GM19395 (cell line): ENCODE data around the gene KCNMB1.
A peak's percentile ranks its signal among the peaks of the same experiment; 100 is the strongest.

Source experiments
- ATAC-seq: cut with Tn5 transposase; IDR thresholded peaks from one replicate; pipeline ENCODE4 v1.9.1; 2021; ENCODE audit warnings: mild to moderate bottlenecking, moderate library complexity; ENCODE audit not compliant: unreplicated experiment

KCNMB1 gene

GRCh38 chr5:170388818-170389549, at the start of gene KCNMB1:
Gene KCNMB1 (minus strand): TSS chr5:170389367. CDS start chr5:170385447, 3,920 bp downstream.
- no peak for ATAC-seq

DNA sequence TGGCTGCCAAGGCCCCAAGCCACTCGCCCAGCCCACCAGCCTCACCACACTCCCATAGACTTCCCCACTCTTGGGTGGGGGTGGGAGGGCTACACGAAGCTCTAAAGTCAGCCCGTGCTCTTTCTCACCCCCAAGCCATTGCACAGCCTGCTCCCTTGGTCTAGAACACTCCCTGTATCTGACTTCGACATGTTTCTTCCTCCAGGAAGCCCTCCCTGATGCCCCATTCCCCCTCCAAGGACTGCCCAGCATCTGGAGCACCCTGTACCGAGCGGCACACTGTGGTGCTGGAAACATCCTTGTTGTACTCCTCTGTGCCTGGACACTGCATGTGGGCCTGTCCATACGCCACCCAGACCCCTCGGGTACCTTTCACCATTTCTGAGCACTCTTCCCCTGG, 49.4 kb upstream of the KCNMB1 start:
- ATAC-seq: no peak

GRCh38 chr5:170437621-170438375, 48.6 kb upstream of the KCNMB1 start:
- no peak for ATAC-seq

- no peak for ATAC-seq
Observed at GRCh38 chr5:170436335-170436734, 47.2 kb upstream of the KCNMB1 start.

DNA sequence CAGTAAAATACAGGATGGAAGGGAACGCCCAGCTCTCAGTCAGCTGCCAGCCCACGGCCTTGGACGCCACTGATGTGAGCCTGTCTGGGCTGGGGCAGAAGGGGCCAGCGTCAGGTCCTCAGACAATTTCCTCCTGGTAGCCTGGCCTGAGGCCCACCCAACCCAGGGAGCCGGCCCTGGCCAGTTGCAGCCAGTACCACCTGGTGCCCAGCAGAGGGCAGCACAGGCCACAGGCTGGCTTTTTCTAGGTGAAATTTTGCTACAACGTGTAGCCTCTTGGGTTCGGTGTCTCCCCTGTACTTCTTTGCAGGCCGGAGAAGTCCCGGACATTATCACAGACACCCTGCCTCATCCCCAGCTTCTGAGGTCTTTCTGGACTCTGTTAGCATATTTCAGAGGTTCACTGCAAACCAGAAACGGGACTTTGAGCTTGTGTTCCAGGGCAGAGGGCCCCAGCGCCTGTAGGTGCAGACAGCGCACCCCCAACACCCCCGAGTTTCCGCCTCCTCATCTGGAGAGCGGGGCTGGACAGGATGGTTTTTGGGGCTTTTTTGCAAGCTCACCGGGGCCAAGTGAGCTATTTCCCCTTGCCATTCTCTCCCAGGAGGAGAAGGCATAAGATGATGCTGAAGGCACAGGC, 45.9 kb upstream of the KCNMB1 start:
- peak; percentile 83 for ATAC-seq

DNA sequence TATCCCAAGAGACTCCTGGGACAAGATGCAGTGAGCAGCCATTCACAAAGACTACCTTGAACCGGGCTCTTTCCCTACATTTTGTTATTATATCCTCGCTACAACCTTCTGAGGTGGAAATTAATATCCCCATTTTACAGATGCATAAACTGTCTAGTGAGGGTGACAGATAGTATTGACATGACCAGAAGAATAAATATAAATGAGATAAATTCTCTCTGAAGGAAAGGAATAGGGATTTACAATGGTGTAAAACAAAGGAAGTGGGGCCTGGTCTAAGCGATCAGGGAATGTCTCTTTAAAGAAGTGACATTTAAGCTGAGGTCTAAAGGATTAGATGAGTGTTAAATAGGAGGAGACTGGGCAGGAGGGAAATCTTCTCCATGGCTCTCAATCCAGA, 43.5 kb upstream of the KCNMB1 start:
- ATAC-seq: no peak

DNA sequence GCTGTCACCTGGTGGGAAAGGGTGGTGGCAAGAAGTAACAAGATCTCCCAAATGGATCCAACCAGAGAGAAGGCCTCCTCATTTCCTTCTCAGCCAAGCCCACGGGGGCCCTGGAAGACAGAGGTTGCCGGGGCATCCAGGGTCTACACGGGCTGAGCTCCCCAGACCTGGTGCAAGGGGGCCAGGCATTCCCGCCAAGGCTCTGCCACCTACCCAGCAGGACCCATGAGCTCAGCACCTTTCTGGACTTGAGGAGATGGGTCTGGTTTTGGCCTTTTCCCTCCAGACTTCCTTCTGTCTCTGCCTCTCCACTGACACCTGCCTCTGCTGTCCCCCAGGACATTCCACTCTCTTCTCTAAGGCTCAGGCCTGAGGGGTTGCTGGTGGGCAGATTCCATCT, 42.4 kb upstream of the KCNMB1 start:
- no peak for ATAC-seq

DNA sequence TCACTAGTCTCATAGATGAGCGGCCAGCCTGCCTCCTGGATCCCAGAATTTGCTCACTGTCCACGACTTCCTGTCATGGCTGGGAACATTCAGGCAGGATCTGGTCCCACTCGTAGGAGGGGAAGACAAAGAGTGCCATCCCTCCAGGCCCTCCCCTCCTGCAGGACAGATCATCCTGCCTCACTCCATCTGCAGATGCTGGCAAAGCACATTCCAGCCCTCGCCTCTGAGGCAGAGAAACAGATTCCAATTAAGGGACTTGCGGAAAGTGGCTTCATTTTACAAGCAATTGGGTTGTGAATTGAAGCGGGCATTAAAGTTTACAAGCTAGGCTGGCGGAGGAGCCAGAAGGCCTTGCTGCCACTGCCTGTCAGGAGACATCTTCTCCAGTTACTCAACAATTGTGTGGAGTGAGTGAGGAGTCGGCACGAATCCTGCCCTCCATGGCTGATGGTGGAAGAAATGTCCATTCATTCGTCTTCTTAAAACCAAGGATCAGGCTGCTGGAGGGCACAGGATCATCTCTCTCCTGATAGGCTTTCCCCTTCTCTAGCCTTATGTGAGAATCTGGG, 41.8 kb upstream of the KCNMB1 start:
- no peak for ATAC-seq

DNA sequence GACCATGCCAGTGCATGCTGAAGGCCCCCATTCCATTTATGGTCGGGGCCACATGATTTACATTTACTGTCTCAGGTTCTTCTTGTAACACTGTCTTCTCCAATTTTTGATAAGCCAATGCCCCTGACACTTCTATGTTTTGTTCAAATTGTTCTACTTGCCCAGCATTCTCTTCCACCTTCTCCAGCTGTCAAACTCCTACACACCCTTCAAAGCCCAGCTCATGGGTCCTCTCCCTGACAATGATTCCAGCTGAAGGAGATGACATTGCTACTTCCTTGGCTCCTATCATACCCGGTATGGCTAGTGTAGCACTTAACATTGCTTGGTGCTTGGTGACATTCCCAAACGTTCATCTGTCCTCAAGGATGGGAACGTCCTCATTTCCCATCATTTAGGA, 41.1 kb upstream of the KCNMB1 start:
- ATAC-seq: no peak

DNA sequence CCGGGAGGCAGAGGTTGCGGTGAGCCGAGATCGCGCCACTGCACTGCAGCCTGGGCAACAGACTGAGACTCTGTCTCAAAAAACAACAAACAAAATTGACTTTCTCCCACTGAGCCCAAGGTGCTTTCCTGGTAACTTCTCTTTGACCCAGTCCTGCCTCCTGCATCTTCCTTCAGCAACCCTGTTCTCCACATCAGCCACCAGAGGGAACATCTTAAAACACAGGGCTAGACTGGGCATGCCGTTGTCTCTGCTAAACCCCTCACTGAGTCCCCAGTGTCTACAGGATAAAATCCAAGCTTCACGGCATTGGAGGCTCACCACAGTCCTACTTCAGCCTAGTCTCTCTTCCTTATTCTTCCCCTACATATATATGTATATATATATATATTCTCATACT, 39.8 kb upstream of the KCNMB1 start:
- ATAC-seq: no peak

DNA sequence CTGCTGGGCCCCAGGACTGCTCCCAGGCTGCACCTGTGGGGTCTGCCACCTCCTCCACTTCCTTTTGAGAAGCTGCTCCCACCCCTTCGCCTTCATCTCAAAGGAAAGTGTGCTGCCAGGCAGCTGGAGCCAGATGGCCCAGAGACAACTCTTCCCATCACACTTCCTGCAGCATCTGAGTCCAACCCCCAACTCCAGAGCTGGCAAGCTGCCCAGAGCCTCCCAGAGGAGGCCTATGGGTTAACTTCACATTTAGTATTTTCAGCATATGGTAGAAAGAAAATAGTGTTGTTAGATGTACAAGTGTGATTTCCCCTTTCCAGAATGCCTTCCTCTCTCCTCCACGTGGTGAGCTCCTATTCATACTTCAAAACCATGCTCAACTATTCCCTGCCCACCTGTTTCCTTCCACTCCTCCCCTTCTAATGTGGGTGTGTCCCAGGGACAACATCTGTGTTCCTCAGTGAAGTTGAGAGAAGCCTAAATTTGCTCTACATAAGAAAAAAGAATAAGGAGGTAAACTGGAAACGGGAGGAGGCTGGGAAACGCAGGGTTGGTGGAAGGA, 38.6 kb upstream of the KCNMB1 start:
- no peak for ATAC-seq

DNA sequence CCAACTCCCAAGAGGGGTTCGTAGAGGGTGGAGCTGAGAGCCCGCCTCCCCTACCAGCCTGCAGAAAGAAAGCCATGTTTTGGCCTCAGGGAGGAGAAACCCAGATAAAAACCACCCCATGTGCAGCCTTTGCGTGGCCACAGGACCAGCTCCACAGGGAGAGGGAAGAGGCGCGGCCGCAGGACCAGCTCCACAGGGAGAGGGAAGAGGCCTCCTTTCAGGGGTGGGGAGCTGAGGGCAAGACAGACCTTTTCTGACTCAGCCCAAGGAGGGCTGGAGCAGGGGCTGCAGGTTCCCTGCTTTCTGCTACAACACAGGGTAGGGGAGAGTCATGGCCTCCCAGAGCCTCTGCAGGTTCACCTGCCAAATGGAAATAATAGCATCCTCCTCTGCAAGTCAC, 37.6 kb upstream of the KCNMB1 start:
- ATAC-seq: no peak

DNA sequence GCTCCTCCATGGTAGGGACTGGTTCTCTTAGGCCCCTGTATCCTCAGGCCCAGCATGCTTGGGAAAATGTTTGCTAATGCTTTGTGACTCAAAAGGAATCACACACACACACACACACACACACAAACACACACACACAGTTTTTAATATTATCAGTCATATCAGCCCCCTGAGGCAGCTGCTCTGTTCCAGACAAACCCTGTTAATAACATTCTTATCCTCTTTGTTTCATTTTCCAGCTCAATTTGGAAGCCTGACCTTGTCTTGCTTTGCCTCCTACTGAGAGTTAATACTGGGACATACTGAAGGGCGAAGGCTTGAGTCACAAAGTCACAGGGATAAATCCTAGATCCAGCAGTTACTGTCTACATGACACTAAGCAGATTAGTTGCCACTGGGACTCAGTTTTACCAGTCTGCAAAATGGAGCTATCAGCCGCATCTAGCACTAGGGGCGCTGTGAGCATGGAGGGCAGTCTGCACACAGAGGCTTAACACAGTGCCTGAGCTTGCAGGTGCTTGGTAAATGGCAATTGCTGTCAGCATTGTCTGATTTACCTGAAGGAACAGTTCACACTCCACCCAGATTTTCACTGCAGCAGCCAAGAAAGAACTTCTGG, 37.1 kb upstream of the KCNMB1 start:
- ATAC-seq: no peak

GRCh38 chr5:170425731-170426130, 36.6 kb upstream of the KCNMB1 start:
- ATAC-seq: no peak

DNA sequence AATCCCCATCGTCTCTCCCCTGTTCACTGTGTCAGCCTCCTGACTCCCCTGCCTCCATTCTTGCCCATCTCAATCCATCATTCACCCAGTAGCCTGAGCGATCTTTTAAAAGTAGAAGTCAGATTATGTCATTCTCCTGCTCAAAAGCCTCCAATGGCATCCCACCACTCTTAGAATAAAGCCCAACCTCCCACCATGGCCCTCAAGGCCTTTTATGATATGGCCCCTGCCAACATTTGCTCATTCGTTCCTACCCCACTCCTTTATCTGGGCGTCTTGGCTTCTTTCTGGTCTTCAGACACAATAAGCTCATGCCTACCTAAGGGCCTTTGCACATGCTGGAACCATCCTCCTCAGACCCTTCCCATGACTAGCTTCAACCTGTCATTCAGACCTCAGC, 35.5 kb upstream of the KCNMB1 start:
- ATAC-seq: no peak

DNA sequence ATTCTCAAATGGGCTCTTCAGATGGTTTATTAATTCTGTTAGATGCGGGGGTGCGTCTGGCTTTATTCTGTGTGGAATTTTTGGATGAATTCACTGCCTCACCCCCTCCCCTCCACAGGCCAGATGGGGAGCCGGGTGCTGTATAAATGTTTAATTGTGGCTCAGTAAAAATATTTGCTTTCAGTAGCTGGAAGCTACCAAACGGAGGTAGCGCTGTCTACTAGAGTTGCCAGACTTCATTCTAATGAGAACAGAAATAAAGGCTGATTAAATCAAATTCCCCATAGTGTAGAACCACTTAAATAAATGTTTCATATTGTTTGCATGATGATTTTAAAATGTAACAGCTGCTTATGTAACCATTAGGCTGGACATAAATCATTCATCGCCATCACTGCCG, 34.5 kb upstream of the KCNMB1 start:
- ATAC-seq: no peak

DNA sequence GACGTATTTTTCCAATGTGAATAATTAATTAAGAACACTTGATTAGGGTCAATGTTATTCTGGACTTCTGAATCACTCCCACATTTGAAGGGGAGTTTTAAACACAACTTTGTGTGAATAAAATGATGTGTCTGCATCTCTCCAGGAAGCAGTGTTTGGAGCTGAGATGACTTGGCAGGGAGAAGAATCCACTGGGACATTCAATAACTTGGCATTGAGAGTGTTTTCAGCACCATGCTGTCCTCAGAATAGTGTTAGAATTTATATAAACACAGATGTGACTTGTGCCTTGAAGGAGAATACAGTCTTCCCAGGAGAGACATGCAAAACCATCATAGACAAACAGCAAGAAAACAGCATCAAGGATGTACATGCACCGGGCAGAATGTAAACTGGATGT, 32.7 kb upstream of the KCNMB1 start:
- ATAC-seq: no peak

GRCh38 chr5:170420806-170421412, 31.7 kb upstream of the KCNMB1 start:
- peak; percentile 69 for ATAC-seq

GRCh38 chr5:170419643-170420042, 30.5 kb upstream of the KCNMB1 start:
- no peak for ATAC-seq

- no peak for ATAC-seq
Observed at GRCh38 chr5:170418736-170419135, 29.6 kb upstream of the KCNMB1 start.
